SK-N-MC (cell line): Measurements from ENCODE around the gene SUPT20HL2.

Experiments used
- DNase-seq: peaks from one replicate; pipeline ENCODE4 v3.0.0-alpha.2; 2011; ENCODE audit warnings: low read depth, low spot score
- H3K27ac ChIP-seq: fragments of 200-600 bp; sonication (generic); 2 replicates; pipeline ENCODE4 v1.5.1; 2016; ENCODE audit warnings: mixed run types
- H3K36me3 ChIP-seq: fragments of 200-600 bp; sonication (generic); 2 replicates; pipeline ENCODE4 v1.6.1; 2017; ENCODE audit warnings: antibody characterized with exemption, low read length, mixed read lengths; ENCODE audit not compliant: insufficient read depth
- H3K4me3 ChIP-seq: fragments of 200-600 bp; sonication (generic); 2 replicates; pipeline ENCODE4 v1.5.1; 2016
- H3K9ac ChIP-seq: fragments of 200-600 bp; sonication (generic); 2 replicates; pipeline ENCODE4 v1.8.0; 2017; ENCODE audit warnings: mixed run types, mixed read lengths; ENCODE audit not compliant: insufficient read length
- H3K9me3 ChIP-seq: fragments of 200-600 bp; sonication (generic); 2 replicates; pipeline ENCODE4 v1.6.1; 2017; ENCODE audit warnings: low read depth, mild to moderate bottlenecking, antibody characterized with exemption, low read length, moderate library complexity, mixed read lengths
- EZH2 ChIP-seq: fragments of 200-600 bp; sonication (generic); IDR thresholded peaks from one replicate; pipeline ENCODE4 v1.6.1; 2017; ENCODE audit warnings: antibody characterized with exemption
- FOXP2 ChIP-seq: optimal IDR thresholded peaks from 2 replicates; pipeline ENCODE3; 2011; ENCODE audit warnings: mild to moderate bottlenecking, moderate library complexity; ENCODE audit not compliant: insufficient read depth; ENCODE audit errors: extremely low read length, control extremely low read depth
- POLR2AphosphoS5 ChIP-seq: IDR thresholded peaks from 2 replicates; pipeline ENCODE4 v1.6.1; 2012; ENCODE audit warnings: mild to moderate bottlenecking, low read depth, low read length, borderline replicate concordance

Gene SUPT20HL2

GRCh38 chrX:24340501-24340900, 26.6 kb upstream of the SUPT20HL2 start:
- no peak for TF ChIP-seq EZH2
- TF ChIP-seq POLR2AphosphoS5 = no peak
- TF ChIP-seq FOXP2 = no peak

GRCh38 chrX:24339911-24340310, 26.0 kb upstream of the SUPT20HL2 start:
- Histone ChIP-seq H3K9me3 (no peaks in the 10 kb centered on the region), H3K27ac (no peak overlapping the region), H3K9ac (no peak overlapping the region), H3K4me3 (no peak overlapping the region), H3K36me3 (no peaks in the 10 kb centered on the region)
- no peak for DNase-seq
- TF ChIP-seq EZH2 (no peak), POLR2AphosphoS5 (no peak), FOXP2 (no peak)

More at GRCh38 chrX:24340501-24340900, 26.6 kb upstream of the SUPT20HL2 start:
- no peaks in the 10 kb centered on the region for H3K36me3 ChIP-seq
- DNase-seq = no peak
- H3K9me3 ChIP-seq = no peaks in the 10 kb centered on the region
- no peak overlapping the region for H3K4me3 ChIP-seq
- no peak overlapping the region for H3K27ac ChIP-seq
- no peak overlapping the region for H3K9ac ChIP-seq

GRCh38 chrX:24335871-24336270, 22.0 kb upstream of the SUPT20HL2 start:
- no peak overlapping the region for H3K9ac ChIP-seq
- TF ChIP-seq EZH2 (no peak), POLR2AphosphoS5 (no peak), FOXP2 (no peak)
- no peak for DNase-seq
- H3K9me3 ChIP-seq = no peaks in the 10 kb centered on the region
- H3K36me3 ChIP-seq = no peaks in the 10 kb centered on the region
- no peak overlapping the region for H3K27ac ChIP-seq
- H3K4me3 ChIP-seq = no peak overlapping the region

- no peak for DNase-seq
- H3K27ac ChIP-seq = no peak overlapping the region
- no peaks in the 10 kb centered on the region for H3K36me3 ChIP-seq
- H3K9ac ChIP-seq = no peak overlapping the region
- H3K9me3 ChIP-seq = no peaks in the 10 kb centered on the region
- no peak for TF ChIP-seq EZH2
- no peak for TF ChIP-seq POLR2AphosphoS5
- TF ChIP-seq FOXP2 = no peak
- no peak overlapping the region for H3K4me3 ChIP-seq
These were observed 20.6 kb upstream of the SUPT20HL2 start for GRCh38 chrX:24334461-24334860.

DNA sequence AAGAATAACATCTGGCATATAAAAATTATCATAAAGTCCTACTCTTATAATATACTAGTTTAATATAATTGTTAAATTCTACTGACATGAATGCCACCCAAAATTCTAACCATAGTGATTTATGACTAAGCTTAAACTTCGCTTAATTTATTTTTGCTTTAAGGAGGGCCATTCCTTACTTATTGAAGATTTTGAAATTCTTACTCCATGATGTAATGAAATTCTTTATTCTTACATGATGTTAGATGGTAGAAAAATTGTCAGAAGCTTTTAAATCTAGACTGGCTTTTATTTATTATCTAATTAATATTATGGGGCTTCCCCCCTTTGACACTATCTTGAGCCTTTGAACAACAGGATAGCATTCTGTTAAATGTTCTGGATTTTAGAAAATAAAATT, 19.5 kb upstream of the SUPT20HL2 start:
- peak; percentile 44 for DNase-seq
- H3K27ac ChIP-seq = no peak overlapping the region
- H3K9ac ChIP-seq = no peak overlapping the region
- H3K36me3 ChIP-seq = no peaks in the 10 kb centered on the region
- no peaks in the 10 kb centered on the region for H3K9me3 ChIP-seq
- TF ChIP-seq EZH2 = no peak
- TF ChIP-seq FOXP2 = no peak
- TF ChIP-seq POLR2AphosphoS5 = no peak
- 0 out of 2 replicates have a peak overlapping the region, but pooled peaks have one; percentile 8 for H3K4me3 ChIP-seq

DNA sequence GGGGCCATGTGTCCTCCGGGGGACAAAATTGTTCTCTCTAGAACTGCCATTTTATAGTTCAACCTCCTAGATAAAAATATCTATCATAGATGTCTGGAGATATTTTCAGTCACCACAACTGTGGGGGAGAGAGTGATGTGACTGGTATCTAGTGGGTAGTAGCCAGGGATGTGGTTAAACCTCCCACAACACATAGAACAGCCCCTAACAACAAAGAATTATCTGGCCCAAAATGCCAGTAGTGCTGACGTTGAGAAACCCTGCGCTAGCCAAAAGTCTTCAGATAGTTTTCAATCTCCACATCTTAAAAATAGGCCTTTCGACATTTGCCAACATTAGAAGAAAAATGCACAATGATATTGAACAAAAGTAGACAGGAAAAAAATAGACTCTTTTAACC, 19.0 kb upstream of the SUPT20HL2 start:
- Histone ChIP-seq H3K27ac (peak overlapping the region; percentile 25; the same call in 1 of the 2 replicates), H3K9me3 (no peaks in the 10 kb centered on the region), H3K36me3 (no peaks in the 10 kb centered on the region), H3K4me3 (no peak overlapping the region), H3K9ac (no peak overlapping the region)
- DNase-seq = no peak
- no peak for TF ChIP-seq FOXP2
- no peak for TF ChIP-seq EZH2
- TF ChIP-seq POLR2AphosphoS5 = no peak

- Histone ChIP-seq H3K36me3 (no peaks in the 10 kb centered on the region), H3K27ac (no peak overlapping the region), H3K9me3 (no peaks in the 10 kb centered on the region), H3K9ac (no peak overlapping the region), H3K4me3 (no peak overlapping the region)
- TF ChIP-seq FOXP2 (no peak), EZH2 (no peak), POLR2AphosphoS5 (no peak)
- no peak for DNase-seq
These were observed 11.4 kb upstream of the SUPT20HL2 start for GRCh38 chrX:24325231-24325630.

DNA sequence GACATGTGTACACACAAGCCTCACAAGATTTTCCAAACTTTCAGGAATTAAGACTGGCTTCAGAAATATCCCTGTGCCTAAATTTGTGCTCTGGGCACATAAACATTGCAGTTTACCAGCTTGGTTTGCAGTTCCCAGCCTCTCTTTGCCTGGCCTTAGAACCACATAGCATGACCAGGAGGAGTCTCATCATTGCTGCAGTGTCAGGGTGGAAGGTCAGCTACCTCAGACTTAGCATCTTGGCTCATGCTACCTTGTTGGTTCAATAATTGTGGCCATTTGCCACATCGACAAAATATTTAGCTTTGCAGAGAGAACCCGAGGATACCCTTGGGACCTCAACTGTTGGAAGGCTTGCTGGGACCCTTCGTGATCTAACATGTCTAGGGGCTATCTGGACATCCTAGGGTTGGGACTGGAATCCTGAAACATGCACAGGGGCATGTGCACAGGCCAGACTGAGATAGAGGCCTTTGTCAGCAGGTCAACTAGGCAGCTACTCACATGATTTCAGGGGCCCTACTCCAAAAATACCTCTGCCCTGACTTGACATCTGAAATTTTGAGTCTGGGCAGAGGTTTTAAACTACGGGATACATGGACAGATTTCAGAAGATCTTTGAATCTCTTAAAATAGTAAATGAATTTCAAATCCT, 8.0 kb upstream of the SUPT20HL2 start:
- TF ChIP-seq EZH2 (no peak), FOXP2 (no peak), POLR2AphosphoS5 (no peak)
- H3K27ac ChIP-seq = no peak overlapping the region
- H3K9ac ChIP-seq = no peak overlapping the region
- no peaks in the 10 kb centered on the region for H3K36me3 ChIP-seq
- DNase-seq = no peak
- H3K9me3 ChIP-seq = no peaks in the 10 kb centered on the region
- no peak overlapping the region for H3K4me3 ChIP-seq

GRCh38 chrX:24317567-24317966, 3.7 kb upstream of the SUPT20HL2 start:
- H3K36me3 ChIP-seq = no peaks in the 10 kb centered on the region
- H3K9ac ChIP-seq = no peak overlapping the region
- DNase-seq = no peak
- TF ChIP-seq POLR2AphosphoS5 = no peak
- no peak for TF ChIP-seq FOXP2
- TF ChIP-seq EZH2 = no peak
- no peak overlapping the region for H3K27ac ChIP-seq
- no peak overlapping the region for H3K4me3 ChIP-seq
- no peaks in the 10 kb centered on the region for H3K9me3 ChIP-seq
